ENCODE data around the gene PRDM1.

GRCh38 chr6:106082735-106083398 is 3.3 kb upstream of the PRDM1 start:
- TF ChIP-seq, protein P1, sequence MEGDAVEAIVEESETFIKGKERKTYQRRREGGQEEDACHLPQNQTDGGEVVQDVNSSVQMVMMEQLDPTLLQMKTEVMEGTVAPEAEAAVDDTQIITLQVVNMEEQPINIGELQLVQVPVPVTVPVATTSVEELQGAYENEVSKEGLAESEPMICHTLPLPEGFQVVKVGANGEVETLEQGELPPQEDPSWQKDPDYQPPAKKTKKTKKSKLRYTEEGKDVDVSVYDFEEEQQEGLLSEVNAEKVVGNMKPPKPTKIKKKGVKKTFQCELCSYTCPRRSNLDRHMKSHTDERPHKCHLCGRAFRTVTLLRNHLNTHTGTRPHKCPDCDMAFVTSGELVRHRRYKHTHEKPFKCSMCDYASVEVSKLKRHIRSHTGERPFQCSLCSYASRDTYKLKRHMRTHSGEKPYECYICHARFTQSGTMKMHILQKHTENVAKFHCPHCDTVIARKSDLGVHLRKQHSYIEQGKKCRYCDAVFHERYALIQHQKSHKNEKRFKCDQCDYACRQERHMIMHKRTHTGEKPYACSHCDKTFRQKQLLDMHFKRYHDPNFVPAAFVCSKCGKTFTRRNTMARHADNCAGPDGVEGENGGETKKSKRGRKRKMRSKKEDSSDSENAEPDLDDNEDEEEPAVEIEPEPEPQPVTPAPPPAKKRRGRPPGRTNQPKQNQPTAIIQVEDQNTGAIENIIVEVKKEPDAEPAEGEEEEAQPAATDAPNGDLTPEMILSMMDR (conservative IDR thresholded peaks at IDR 0.05 in 1 of 2, IDR thresholded peaks at IDR 0.05 in 1 of 2; ENCODE audit: low read depth in 1 of 2, low read length in 2 of 2): no peak
- TF ChIP-seq EZH2 (IDR thresholded peaks at IDR 0.05; ENCODE audit: low read length, missing control alignments): no peak
